GM23338 (cell line): ENCODE data around the gene ADGRE3. TPM values are rescaled to one million over a fixed set of nuclear protein-coding genes. Genes with fewer than 3 reads are reported as not detected.

Experiments
- ATAC-seq: fragments of 200-7000 bp; cut with Tn5 transposase; 3 replicates; pipeline ENCODE4 v1.9.1; 2020
- DNase-seq: peaks from one replicate; pipeline ENCODE4 v3.0.0-alpha.2; 2015; ENCODE audit warnings: low spot score
- H2AFZ ChIP-seq: fragments of 200-600 bp; sonication (generic); 2 replicates; pipeline ENCODE4 v1.8.0; 2016; ENCODE audit warnings: antibody characterized with exemption, mild to moderate bottlenecking, moderate library complexity
- H3F3A ChIP-seq: fragments of 200-600 bp; sonication (generic); replicated peaks from 2 replicates; pipeline ENCODE4 v1.8.0; 2017; ENCODE audit warnings: antibody characterized with exemption, mixed run types, low read depth
- H3K27ac ChIP-seq: fragments of 200-600 bp; sonication (generic); 2 replicates; pipeline ENCODE4 v1.6.1; 2016; ENCODE audit warnings: low read depth
- H3K27me3 ChIP-seq: fragments of 200-600 bp; sonication (generic); 2 replicates; pipeline ENCODE4 v1.8.0; 2016; ENCODE audit warnings: mild to moderate bottlenecking, mixed run types, moderate library complexity; ENCODE audit not compliant: insufficient read depth
- H3K36me3 ChIP-seq: fragments of 200-600 bp; sonication (generic); 2 replicates; pipeline ENCODE4 v1.8.0; 2016; ENCODE audit warnings: mild to moderate bottlenecking; ENCODE audit not compliant: insufficient read depth
- H3K4me1 ChIP-seq: fragments of 200-600 bp; sonication (generic); 2 replicates; pipeline ENCODE4 v1.8.0; 2016; ENCODE audit warnings: mild to moderate bottlenecking, moderate library complexity; ENCODE audit not compliant: insufficient read depth
- H3K4me2 ChIP-seq: fragments of 200-600 bp; sonication (generic); 2 replicates; pipeline ENCODE4 v1.7.1; 2017; ENCODE audit warnings: mixed run types
- H3K4me3 ChIP-seq: fragments of 200-600 bp; sonication (generic); 2 replicates; pipeline ENCODE4 v1.6.1; 2016; ENCODE audit warnings: mixed run types
- H3K79me2 ChIP-seq: fragments of 200-600 bp; sonication (generic); replicated peaks from 2 replicates; pipeline ENCODE4 v1.8.0; 2017; ENCODE audit warnings: mild to moderate bottlenecking; ENCODE audit not compliant: insufficient read depth
- H3K9me2 ChIP-seq: fragments of 200-600 bp; sonication (generic); 2 replicates; pipeline ENCODE4 v1.8.0; 2017; ENCODE audit not compliant: insufficient read depth
- H4K20me1 ChIP-seq: fragments of 200-600 bp; sonication (generic); replicated peaks from 2 replicates; pipeline ENCODE4 v1.8.0; 2017; ENCODE audit warnings: mild to moderate bottlenecking; ENCODE audit not compliant: insufficient read depth
- H3K27ac Mint-ChIP-seq: 2 replicates; pipeline ENCODE4 v1.8.0; 2020; ENCODE audit warnings: inconsistent platforms, mild to moderate bottlenecking, moderate library complexity, mixed read lengths
- H3K27me3 Mint-ChIP-seq: 3 replicates; pipeline ENCODE4 v1.8.0; 2022; ENCODE audit warnings: low read depth, mild to moderate bottlenecking, moderate library complexity, mixed read lengths, inconsistent platforms; ENCODE audit not compliant: insufficient read depth, poor library complexity
- H3K36me3 Mint-ChIP-seq: 3 replicates; pipeline ENCODE4 v1.8.0; 2021; ENCODE audit warnings: low read depth, mild to moderate bottlenecking, inconsistent platforms, moderate library complexity, mixed read lengths
- H3K4me1 Mint-ChIP-seq: 3 replicates; pipeline ENCODE4 v1.8.0; 2020; ENCODE audit warnings: mild to moderate bottlenecking, inconsistent platforms, mixed read lengths
- H3K4me3 Mint-ChIP-seq: 3 replicates; pipeline ENCODE4 v1.8.0; 2021; ENCODE audit warnings: moderate library complexity, mild to moderate bottlenecking, inconsistent platforms, mixed read lengths
- H3K9me3 Mint-ChIP-seq: 3 replicates; pipeline ENCODE4 v1.8.0; 2020; ENCODE audit warnings: moderate library complexity, mild to moderate bottlenecking, inconsistent platforms, mixed read lengths
- CREB1 ChIP-seq: fragments of 250-450 bp; sonication (Bioruptor Pico); IDR thresholded peaks from 2 replicates; pipeline ENCODE4 v1.5.0; 2020; ENCODE audit warnings: low read depth, mild to moderate bottlenecking, moderate library complexity
- CTCF ChIP-seq, 2 experiments: fragments of 200-600 bp in 1 of 2; sonication (generic) in 1 of 2; conservative IDR thresholded peaks; 2 replicates each; pipeline versions ENCODE4 v1.5.1 to v1.6.1; 2016 to 2017; ENCODE audit warnings: antibody characterized with exemption in 2 of 2, low read depth in 2 of 2, mild to moderate bottlenecking in 2 of 2, moderate library complexity in 1 of 2
- EZH2 ChIP-seq: fragments of 200-600 bp; sonication (generic); IDR thresholded peaks from one replicate; pipeline ENCODE4 v1.8.0; 2017; ENCODE audit warnings: antibody characterized with exemption, mild to moderate bottlenecking, low read depth; ENCODE audit not compliant: unreplicated experiment
- EZH2phosphoT487 ChIP-seq: fragments of 200-600 bp; sonication (generic); IDR thresholded peaks from one replicate; pipeline ENCODE4 v1.8.1; 2018; ENCODE audit warnings: antibody characterized with exemption; ENCODE audit not compliant: unreplicated experiment
- JUNB ChIP-seq: IDR thresholded peaks from one replicate; pipeline ENCODE4 v1.6.1; 2016; ENCODE audit warnings: antibody characterized with exemption; ENCODE audit not compliant: unreplicated experiment
- NANOG ChIP-seq: IDR thresholded peaks from 2 replicates; pipeline ENCODE4 v1.6.1; 2016; ENCODE audit warnings: antibody characterized with exemption, borderline replicate concordance
- POLR2AphosphoS5 ChIP-seq: IDR thresholded peaks from 2 replicates; pipeline ENCODE4 v1.6.1; 2016; ENCODE audit warnings: antibody characterized with exemption, low read depth
- REST ChIP-seq: IDR thresholded peaks from one replicate; pipeline ENCODE4 v1.6.1; 2018; ENCODE audit warnings: antibody characterized with exemption; ENCODE audit not compliant: unreplicated experiment
- STAT1 ChIP-seq: IDR thresholded peaks from one replicate; pipeline ENCODE4 v1.6.1; 2016; ENCODE audit warnings: antibody characterized with exemption; ENCODE audit not compliant: unreplicated experiment
- ZNF114 ChIP-seq: fragments of 250-450 bp; sonication (Bioruptor Pico); IDR thresholded peaks from 2 replicates; pipeline ENCODE4 v1.5.0; 2020; ENCODE audit warnings: mild to moderate bottlenecking, moderate library complexity
- ZNF331 ChIP-seq: fragments of 250-450 bp; sonication (Bioruptor Pico); IDR thresholded peaks from 2 replicates; pipeline ENCODE4 v1.5.0; 2020; ENCODE audit warnings: low read depth, mild to moderate bottlenecking, moderate library complexity
- ZNF462 ChIP-seq: fragments of 250-450 bp; sonication (Bioruptor Pico); IDR thresholded peaks from 2 replicates; pipeline ENCODE4 v1.5.0; 2020; ENCODE audit warnings: mild to moderate bottlenecking, moderate library complexity
- polyA plus RNA-seq: library from polyadenylated mRNA; unstranded; fragments of >200 nt; fragmentation: Nextera tagmentation; extraction: Ambion mirVana; gene quantifications from 2 replicates; pipeline ENCODE4 v1.2.1, GENCODE V29; 2016
- total RNA-seq: library from RNA; depleted of rRNA; stranded (reverse); fragments of >200 nt; shearing (Covaris generic); gene quantifications from 2 replicates; pipeline ENCODE4 v1.2.3, GENCODE V29; 2014
- TF ChIP-seq, protein P1 (sequence below): IDR thresholded peaks from 2 replicates; pipeline ENCODE4 v1.6.1; 2016; ENCODE audit warnings: antibody characterized with exemption

The ADGRE3 gene
- total and polyA plus RNA-seq, 2 experiments from 2014 or later = not detected

- DNase-seq (no peak), ATAC-seq (no peak)
- Mint-ChIP-seq H3K36me3 (peaks cover 87% of the 10 kb centered on the region), H3K9me3 (peaks cover 28% of the 10 kb centered on the region), H3K27me3 (peaks cover 5% of the 10 kb centered on the region), H3K27ac (no peak overlapping the region), H3K4me1 (no peaks in the 10 kb centered on the region), H3K4me3 (no peak overlapping the region)
- Histone ChIP-seq H3K27ac (no peak overlapping the region), H2AFZ (no peak overlapping the region), H3K27me3 (no peaks in the 10 kb centered on the region), H3K4me3 (no peak overlapping the region), H3K4me2 (no peak overlapping the region), H3K79me2 (no peaks in the 10 kb centered on the region), H3K4me1 (no peaks in the 10 kb centered on the region), H4K20me1 (no peaks in the 10 kb centered on the region), H3F3A (no peaks in the 10 kb centered on the region), H3K36me3 (peaks cover 18% of the 10 kb centered on the region; the same call in 1 of the 2 replicates), H3K9me2 (no peaks in the 10 kb centered on the region)
- TF ChIP-seq JUNB (no peak), REST (no peak), NANOG (no peak), CTCF (conservative IDR thresholded peaks at IDR 0.05; ENCODE audit: low read depth in 2 of 2) (no peak), ZNF114 (CRISPR knock-in tag) (no peak), EZH2 (no peak), STAT1 (no peak), EZH2phosphoT487 (no peak), CREB1 (CRISPR knock-in tag) (no peak), ZNF331 (CRISPR knock-in tag) (no peak), POLR2AphosphoS5 (no peak), ZNF462 (no peak)
- TF ChIP-seq, protein P1, sequence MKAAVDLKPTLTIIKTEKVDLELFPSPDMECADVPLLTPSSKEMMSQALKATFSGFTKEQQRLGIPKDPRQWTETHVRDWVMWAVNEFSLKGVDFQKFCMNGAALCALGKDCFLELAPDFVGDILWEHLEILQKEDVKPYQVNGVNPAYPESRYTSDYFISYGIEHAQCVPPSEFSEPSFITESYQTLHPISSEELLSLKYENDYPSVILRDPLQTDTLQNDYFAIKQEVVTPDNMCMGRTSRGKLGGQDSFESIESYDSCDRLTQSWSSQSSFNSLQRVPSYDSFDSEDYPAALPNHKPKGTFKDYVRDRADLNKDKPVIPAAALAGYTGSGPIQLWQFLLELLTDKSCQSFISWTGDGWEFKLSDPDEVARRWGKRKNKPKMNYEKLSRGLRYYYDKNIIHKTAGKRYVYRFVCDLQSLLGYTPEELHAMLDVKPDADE = no peak
These were observed 29.2 kb upstream of the ADGRE3 start for GRCh38 chr19:14703833-14704232.
